GM10248 (cell line): Measurements from ENCODE around the gene XRN1.

Experiments used
- CTCF ChIA-PET: fragments of 300-600 bp; sonication (Branson Sonifier 250); formaldehyde crosslinking; extraction: SDS; loops from one replicate; lab custom pipeline; 2021; ENCODE audit warnings: antibody characterized with exemption; lab: Yijun Ruan, JAX
- POLR2A ChIA-PET: fragments of 350-650 bp; sonication (Branson Sonifier 250); formaldehyde crosslinking; extraction: SDS; loops from one replicate; lab custom pipeline; 2020; ENCODE audit warnings: antibody characterized with exemption; lab: Yijun Ruan, JAX
- DNase-seq: peaks from one replicate; pipeline ENCODE4 v3.0.0; 2012; ENCODE audit errors: extremely low spot score
- CTCF ChIP-seq: IDR thresholded peaks from 2 replicates; pipeline ENCODE4 v1.5.1; 2012; ENCODE audit warnings: mild to moderate bottlenecking, low read depth; ENCODE audit errors: extremely low read depth, missing control alignments, control extremely low read depth

The XRN1 gene

DNA sequence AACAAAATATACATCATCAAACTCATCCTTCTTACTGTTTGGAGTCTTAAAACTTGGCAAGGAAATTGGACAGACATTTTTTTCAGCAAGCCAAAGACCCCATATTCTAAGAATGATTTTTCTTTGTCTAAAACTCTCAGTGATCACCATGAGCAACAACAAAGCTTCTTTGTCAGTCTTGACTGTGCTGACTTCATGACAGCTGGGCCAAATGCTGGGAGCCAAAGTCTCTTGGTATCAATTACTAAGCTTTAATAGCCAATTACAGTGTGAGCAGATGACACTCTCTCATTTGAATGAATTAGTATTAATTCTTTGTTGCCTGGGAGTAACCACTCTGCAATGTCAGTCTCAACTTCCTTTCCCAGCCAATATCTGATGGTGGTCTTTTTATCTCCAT lies 174.3 kb downstream of the XRN1 start:
- DNase-seq, result no peak
- CTCF ChIA-PET, result interaction anchor here (1.6 kb wide), 1 partner anchor 9 kb away, joined by 9 read pairs; no protein-coding TSS in a partner anchor
- POLR2A ChIA-PET, result no interaction called here
- TF ChIP-seq CTCF, result no peak

- POLR2A ChIA-PET, result no interaction called here
- DNase-seq, result no peak
- TF ChIP-seq CTCF, result no peak
- CTCF ChIA-PET, result interaction anchor here (1.0 to 1.9 kb wide), 3 partner anchors 7 to 10 kb away, joined by 3 to 9 read pairs (median 5); no protein-coding TSS in a partner anchor
These were observed 175.5 kb downstream of the XRN1 start for GRCh38 chr3:142272200-142272891.

DNA sequence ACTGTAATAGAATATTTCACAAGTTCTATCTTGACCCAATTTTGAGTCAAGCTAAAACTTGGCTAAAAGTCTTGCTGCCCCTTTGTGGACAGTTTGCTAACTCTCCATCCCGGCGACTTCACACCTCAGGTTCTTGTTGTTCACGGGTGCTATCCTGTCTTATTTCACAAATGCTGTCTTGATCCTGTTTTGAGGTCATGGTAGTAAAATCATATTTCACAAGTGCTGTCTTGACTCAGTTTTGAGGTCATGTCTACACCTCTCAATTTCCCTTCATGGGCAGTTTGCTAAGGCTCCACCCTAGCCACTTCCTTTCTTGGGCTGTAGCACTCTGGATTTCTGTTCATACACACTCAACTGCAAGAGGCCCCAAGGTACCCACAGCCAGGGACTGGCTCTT lies 177.4 kb downstream of the XRN1 start:
- TF ChIP-seq CTCF, result no peak
- ChIA-PET CTCF (interaction anchor here (0.6 to 1.9 kb wide), 5 partner anchors 8 to 145 kb away, joined by 3 to 5 read pairs (median 3); no protein-coding TSS in a partner anchor), POLR2A (no interaction called here)
- no peak for DNase-seq

DNA sequence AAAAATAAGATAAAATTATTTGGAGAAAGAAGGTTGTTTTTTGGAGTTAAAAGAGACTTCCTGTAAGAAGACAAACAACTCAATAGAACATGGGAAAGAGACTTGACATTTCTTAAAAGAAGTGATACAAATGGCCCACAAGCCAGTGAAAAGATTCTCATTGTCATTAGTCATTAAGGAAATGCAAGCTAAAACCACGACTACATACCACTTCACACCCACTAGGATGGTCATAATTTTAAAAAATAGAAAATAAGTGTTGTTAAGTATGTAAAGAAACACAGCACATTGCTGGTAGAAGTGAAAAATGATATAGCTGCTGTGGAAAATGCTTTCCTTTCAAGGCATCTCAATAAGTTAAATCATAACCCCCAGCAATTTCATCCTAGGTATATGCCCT lies 178.1 kb downstream of the XRN1 start:
- no peak for TF ChIP-seq CTCF
- DNase-seq, result no peak
- CTCF ChIA-PET, result interaction anchor here (0.9 to 1.4 kb wide), 3 partner anchors 9 to 13 kb away, joined by 3 to 5 read pairs (median 3); no protein-coding TSS in a partner anchor
- POLR2A ChIA-PET, result no interaction called here

DNA sequence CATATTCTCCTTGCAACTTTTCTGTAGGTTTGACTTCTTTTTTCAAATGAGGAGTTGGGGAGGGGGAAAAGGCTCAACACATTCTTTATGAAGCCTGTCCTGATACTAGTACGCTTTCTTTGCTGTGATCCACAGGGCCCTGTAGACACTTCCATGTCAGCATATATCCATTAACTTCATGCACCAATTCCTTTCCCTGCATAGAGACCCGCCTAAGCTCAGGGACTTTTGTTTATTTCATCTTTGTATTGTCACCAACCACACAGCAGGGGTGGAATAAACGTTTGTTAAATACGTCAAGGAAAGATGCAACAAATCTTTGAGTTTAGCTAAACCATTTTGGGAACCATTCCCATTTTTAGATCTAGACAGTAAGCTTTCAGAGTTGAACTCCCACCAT lies 179.4 kb downstream of the XRN1 start:
- CTCF ChIA-PET, result interaction anchor here (1.4 kb wide), 1 partner anchor 11 kb away, joined by 5 read pairs; no protein-coding TSS in a partner anchor
- TF ChIP-seq CTCF, result no peak
- POLR2A ChIA-PET, result no interaction called here
- DNase-seq, result no peak

DNA sequence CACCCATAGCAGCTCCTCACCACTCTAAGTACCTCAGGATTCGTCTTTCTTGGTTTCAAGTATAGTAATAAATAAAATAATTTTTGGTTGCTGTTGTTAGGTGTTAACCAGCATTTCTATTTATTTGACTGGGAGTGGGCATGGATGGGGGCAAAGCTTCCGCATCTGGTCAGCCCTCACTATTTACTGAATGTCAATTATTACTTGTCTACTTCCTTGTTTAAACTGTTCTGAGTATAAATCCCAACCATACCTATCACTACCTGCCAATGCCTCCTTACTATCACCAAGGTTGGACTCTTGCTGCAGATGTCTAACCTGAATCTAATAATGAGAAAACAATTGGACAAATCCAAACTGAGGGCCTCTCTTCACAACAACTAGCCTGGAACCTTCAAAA lies 180.6 kb downstream of the XRN1 start:
- CTCF ChIA-PET, result no interaction called here
- DNase-seq, result no peak
- no peak for TF ChIP-seq CTCF
- POLR2A ChIA-PET, result no interaction called here
